Neural crest cell (in vitro differentiated cells): ENCODE results near the gene CELSR3. TPM values are rescaled to one million over a fixed set of nuclear protein-coding genes. Genes with fewer than 3 reads are reported as not detected.

Experiments used
- DNase-seq: peaks from one replicate; pipeline ENCODE4 v3.0.0; 2021; ENCODE audit warnings: low read depth, mixed read lengths, low spot score
- H3K27ac Mint-ChIP-seq: one replicate; pipeline ENCODE4 v1.8.0; 2021; ENCODE audit warnings: mild to moderate bottlenecking, mixed read lengths; ENCODE audit not compliant: unreplicated experiment
- H3K27me3 Mint-ChIP-seq: 2 replicates; pipeline ENCODE4 v1.8.0; 2021; ENCODE audit warnings: low read depth, mild to moderate bottlenecking, mixed read lengths
- H3K36me3 Mint-ChIP-seq: 2 replicates; pipeline ENCODE4 v1.8.0; 2021; ENCODE audit warnings: low read depth, mild to moderate bottlenecking, mixed read lengths
- H3K4me1 Mint-ChIP-seq: 2 replicates; pipeline ENCODE4 v1.8.0; 2021; ENCODE audit warnings: mixed read lengths
- H3K4me3 Mint-ChIP-seq: one replicate; pipeline ENCODE4 v1.8.0; 2021; ENCODE audit warnings: mild to moderate bottlenecking, mixed read lengths
- H3K9me3 Mint-ChIP-seq: 2 replicates; pipeline ENCODE4 v1.8.0; 2021; ENCODE audit warnings: mixed read lengths
- CTCF ChIP-seq: fragments of 200-600 bp; sonication (generic); conservative IDR thresholded peaks from 2 replicates; pipeline ENCODE4 v1.5.0; 2021; ENCODE audit warnings: antibody characterized with exemption, mild to moderate bottlenecking
- total RNA-seq: library from RNA; stranded (reverse); gene quantifications from 2 replicates; pipeline ENCODE4 v1.2.1, GENCODE V29; 2021

CELSR3 gene
- total RNA-seq, 1 donor from 2014 or later = 27.2 TPM

- no peaks in the 10 kb centered on the region for H3K36me3 Mint-ChIP-seq
- no peaks in the 10 kb centered on the region for H3K27me3 Mint-ChIP-seq
- peak overlapping the region; percentile 89 for H3K4me3 Mint-ChIP-seq
- no peaks in the 10 kb centered on the region for H3K9me3 Mint-ChIP-seq
- TF ChIP-seq CTCF = no peak
- peaks cover 32% of the 10 kb centered on the region for H3K4me1 Mint-ChIP-seq
- no peak for DNase-seq
- H3K27ac Mint-ChIP-seq = peak overlapping the region; percentile 92
These were observed 26.5 kb downstream of the CELSR3 start for GRCh38 chr3:48636149-48636655.

GRCh38 chr3:48635222-48636021 lies 27.3 kb downstream of the CELSR3 start, which contains the start of gene SLC26A6:
Gene SLC26A6, minus strand, starts transcription at chr3:48635461. Its CDS starts 68 bp downstream, at chr3:48635393.
- peak within 1 kb of the TSS; percentile 92 for H3K27ac Mint-ChIP-seq
- peak; percentile 65 for TF ChIP-seq CTCF
- H3K27me3 Mint-ChIP-seq = no peaks in the 10 kb centered on the region
- H3K4me1 Mint-ChIP-seq = peaks cover 32% of the 10 kb centered on the region
- peak; percentile 97 for DNase-seq
- no peaks in the 10 kb centered on the region for H3K9me3 Mint-ChIP-seq
- no peaks in the 10 kb centered on the region for H3K36me3 Mint-ChIP-seq
- H3K4me3 Mint-ChIP-seq = peak within 1 kb of the TSS; percentile 89

- Mint-ChIP-seq H3K9me3 (no peaks in the 10 kb centered on the region), H3K4me3 (peak overlapping the region; percentile 89), H3K27ac (no peak overlapping the region), H3K4me1 (peaks cover 32% of the 10 kb centered on the region), H3K27me3 (no peaks in the 10 kb centered on the region), H3K36me3 (no peaks in the 10 kb centered on the region)
- TF ChIP-seq CTCF = no peak
- peak; percentile 34 for DNase-seq
These were observed 27.9 kb downstream of the CELSR3 start for GRCh38 chr3:48634661-48635221.

- H3K36me3 Mint-ChIP-seq = peaks cover 5% of the 10 kb centered on the region
- H3K27me3 Mint-ChIP-seq = no peaks in the 10 kb centered on the region
- H3K9me3 Mint-ChIP-seq = no peaks in the 10 kb centered on the region
- no peak for DNase-seq
- H3K4me3 Mint-ChIP-seq = peak overlapping the region; percentile 84
- H3K27ac Mint-ChIP-seq = no peak overlapping the region
- no peak for TF ChIP-seq CTCF
- peaks cover 36% of the 10 kb centered on the region for H3K4me1 Mint-ChIP-seq
These were observed 28.9 kb downstream of the CELSR3 start for GRCh38 chr3:48633743-48634142.

GRCh38 chr3:48633256-48633655 lies 29.4 kb downstream of the CELSR3 start:
- peaks cover 36% of the 10 kb centered on the region for H3K4me1 Mint-ChIP-seq
- H3K27ac Mint-ChIP-seq = no peak overlapping the region
- no peak for TF ChIP-seq CTCF
- H3K27me3 Mint-ChIP-seq = no peaks in the 10 kb centered on the region
- peaks cover 5% of the 10 kb centered on the region for H3K36me3 Mint-ChIP-seq
- no peak for DNase-seq
- H3K4me3 Mint-ChIP-seq = peak overlapping the region; percentile 84
- H3K9me3 Mint-ChIP-seq = no peaks in the 10 kb centered on the region
